NK-92 treated with Interleukin-12 subunit alpha and Interleukin-12 subunit beta, amount 100 ng/mL, for 24 hours (cell line): ENCODE results near the gene COL9A3.

Experiments used
- DNase-seq: peaks from one replicate; lab custom pipeline; 2025; lab: John Stamatoyannopoulos, UW

The COL9A3 gene

DNA sequence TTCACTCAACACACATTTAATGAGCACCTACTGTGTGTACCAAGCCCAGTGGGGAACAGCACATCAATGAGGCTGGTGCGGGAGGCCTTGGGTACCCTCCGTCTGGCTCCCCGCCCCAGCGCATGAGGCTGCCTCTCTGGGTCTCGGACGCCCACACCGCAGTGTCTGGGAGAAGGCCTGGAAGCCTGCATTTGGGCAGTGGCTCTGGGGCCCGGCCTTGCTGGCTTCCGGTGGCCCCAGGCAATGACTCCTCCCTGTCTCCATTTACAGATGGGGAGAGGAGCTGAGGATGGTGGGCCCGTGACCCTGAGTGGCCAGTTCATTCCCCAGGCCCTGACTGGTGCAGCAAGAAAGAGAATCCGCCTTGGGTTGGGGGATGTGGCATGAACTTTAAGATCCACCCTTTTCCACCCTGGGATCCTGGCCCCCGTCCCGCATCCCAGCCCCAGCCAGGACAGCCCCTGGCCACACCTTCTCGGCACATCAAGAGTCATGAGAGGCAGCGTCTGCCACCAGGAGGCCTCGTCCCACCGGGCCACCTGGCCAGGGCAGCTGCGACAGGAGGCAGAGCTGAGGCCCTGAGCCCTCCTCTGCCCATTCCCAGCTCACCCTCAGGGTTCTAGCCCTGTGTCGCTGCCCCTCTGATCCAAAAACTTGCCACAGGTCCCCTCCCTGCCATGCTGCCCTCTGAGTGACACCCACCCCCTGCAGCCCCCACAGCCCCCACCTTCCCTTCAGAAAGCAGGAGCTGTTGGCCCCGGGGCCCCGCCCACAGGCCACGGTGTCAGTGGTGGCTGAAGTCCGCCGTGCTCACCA is 38.0 kb upstream of the COL9A3 start:
- no peak for DNase-seq

DNA sequence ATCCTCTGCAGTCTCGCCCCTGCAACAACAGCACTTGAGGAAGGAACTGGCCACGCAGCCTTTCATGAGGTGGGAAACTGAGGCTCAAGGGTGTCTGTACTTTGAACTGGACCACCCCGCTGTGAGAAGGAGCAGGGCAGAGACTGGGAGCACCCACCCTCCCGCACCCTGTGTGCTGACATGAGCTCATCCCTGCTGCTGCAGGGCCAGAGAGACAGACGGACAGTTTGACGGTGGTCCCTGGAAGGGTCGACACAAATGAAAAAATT is 37.5 kb upstream of the COL9A3 start:
- no peak for DNase-seq

DNA sequence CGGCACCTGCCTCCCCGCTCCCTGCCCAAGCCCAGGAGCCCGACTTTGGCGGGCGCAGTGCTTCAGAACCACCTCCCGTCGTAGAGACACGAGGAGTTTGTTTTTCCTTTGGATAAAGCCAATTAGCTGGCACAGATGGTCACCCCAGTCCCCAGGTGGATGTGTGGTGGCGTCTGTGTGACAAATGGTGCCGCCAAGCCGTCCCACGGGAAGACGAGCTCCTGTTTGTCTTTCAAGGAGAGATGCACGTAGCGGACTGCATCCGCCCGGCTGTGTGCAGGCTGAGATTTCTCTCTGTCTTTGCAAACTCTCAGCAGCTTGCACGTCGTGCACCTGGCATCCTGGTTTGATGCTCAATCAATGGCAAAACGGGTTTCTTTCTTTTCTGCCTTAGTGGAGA is 36.6 kb upstream of the COL9A3 start:
- DNase-seq, result no peak

DNA sequence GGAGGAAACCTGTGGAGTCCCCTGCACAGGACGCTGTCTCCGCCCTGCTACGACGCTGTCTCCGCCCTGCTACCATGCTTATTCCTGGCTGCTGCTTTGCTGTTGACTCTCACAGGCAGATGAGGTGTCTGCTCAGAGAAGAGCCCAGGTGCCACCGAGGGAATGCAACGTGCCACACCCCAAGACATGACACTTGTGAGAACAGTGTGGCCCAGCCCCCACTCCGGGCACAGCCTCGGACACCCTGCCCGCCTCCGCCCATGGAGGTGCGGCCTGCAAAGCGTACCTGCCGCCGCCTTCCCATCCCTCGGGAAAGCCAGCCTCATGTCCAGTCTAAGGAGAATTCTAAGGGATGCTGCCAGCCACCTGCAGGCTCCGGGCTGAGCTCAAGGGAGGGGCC is 36.2 kb upstream of the COL9A3 start:
- no peak for DNase-seq

DNA sequence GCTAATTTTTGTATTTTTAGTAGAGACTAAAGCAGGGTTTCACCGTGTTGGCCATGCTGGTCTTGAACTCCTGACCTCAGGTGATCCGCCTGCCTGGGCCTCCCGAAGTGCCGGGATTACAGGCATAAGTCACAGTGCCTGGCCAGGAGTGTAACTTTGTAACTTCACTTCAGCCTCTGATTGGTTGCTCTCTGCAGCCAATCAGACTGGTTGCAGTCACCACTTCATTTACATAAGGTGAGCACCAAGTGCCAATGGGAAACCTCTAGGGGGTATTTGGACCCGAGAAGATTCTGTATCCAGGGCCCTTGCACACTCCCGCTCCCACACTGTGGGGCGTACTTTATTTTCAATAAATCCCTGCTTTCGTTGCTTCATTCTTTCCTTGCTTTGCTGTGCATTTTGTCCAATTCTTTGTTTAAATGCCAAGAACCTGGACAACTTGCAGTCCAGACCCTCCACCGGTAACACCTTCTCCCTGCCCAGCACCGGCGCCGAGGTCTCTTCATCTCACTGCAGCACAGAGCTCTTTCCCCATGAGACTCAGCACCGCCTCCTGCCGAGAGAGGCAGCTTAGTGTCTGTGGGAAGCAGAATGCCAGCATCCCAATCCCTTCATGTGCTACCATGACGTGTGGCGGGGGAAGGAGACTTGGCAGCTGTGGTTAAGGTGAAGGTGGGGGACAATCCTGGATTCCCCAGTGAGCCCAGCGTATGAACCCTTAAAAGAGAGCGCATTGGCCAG is 34.5 kb upstream of the COL9A3 start:
- no peak for DNase-seq

DNA sequence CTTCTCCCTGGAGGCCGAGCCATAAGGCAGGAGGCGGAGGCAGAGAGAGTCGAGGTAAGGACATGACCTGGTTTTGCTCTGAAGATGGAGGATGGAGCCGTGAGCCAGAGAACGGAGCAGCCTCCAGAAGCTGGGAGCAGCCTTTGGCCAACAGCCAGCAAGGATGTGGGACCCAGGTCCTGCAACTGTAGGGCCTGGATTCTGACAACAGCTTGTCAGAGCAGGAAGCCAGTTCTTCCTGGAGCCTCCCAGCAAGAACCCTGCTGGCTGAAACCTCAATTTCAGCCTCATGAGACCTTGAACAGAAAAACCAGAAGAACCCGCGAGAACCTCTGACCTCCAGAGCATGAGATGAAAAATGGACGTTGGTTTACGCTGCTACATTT is 34.0 kb upstream of the COL9A3 start:
- no peak for DNase-seq

DNA sequence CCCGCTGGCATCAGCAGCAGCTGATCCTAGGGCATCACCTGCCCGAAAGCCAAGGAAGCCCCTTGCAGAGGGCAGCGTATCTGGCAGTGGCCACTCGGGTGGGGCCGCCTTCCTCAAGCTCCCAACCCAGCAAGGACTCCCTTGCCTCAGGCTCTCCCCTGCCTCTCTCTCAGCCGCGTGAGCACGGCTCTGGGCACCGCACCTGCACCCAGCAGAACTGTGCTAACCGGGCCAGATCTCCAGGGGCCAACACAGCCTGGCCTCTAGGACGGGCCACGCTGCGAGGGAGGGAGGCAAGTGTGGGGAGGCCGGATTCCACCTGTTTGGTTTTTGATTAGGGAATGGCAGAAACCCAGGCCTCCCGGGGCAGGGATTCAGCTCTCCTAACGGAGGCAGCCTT is 32.4 kb upstream of the COL9A3 start:
- no peak for DNase-seq

DNA sequence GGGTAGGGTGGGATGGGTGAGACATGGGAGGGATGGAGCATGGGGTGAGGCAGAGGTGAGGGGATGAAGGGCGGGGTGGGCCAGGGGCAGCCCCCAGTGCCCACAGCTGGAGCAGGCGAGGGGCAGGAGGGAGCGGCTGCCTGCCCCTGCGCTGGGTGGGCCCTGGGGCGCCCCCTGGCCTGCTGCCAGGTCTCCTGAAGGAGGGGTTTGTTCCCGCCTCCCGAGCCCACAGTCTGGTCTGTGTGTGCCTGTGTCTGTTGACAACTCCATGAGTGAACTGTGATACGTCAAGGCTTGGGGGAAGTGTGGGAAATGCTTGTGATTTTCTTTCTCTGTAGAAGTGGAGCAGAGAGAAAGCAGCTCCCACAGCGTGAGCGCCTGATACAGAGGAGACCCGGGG is 31.5 kb upstream of the COL9A3 start:
- DNase-seq, result no peak

DNA sequence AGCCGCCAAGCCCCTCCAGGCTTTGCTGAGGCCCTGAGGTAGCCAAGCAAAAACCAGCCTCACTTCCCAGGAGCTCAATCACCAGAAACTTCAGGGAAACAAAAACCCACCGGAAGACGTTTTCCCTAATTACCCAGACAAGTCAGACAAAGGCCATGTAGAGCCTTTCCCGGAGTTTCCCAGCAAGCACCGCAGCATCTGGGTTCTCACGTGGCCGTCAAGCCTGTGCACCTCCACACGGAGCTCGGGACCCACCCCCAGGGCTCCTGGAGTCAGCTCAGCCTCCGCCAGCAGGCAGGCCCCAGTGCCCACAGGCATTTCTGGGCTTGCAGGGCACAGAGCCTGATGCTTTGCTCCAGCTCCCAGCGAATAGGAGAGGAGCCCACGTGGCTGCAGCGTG is 30.7 kb upstream of the COL9A3 start:
- DNase-seq, result no peak

DNA sequence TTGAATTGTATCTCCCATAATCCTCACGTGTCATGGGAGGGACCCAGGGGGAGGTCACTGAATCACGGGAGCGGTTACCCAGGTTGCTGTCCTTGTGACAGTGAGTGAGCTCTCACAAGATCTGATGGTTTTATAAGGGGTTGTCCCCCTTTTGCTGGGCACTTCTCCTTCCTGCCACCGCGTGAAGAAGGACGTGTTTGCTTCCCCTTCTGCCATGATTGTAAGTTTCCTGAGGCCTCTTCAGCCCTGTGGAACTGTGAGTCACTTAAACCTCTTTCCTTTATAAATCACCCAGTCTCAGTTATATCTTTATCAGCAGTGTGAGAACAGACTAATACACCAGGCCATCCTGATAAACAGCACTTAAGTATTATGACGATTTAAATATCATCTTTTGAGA is 29.5 kb upstream of the COL9A3 start:
- DNase-seq, result no peak

DNA sequence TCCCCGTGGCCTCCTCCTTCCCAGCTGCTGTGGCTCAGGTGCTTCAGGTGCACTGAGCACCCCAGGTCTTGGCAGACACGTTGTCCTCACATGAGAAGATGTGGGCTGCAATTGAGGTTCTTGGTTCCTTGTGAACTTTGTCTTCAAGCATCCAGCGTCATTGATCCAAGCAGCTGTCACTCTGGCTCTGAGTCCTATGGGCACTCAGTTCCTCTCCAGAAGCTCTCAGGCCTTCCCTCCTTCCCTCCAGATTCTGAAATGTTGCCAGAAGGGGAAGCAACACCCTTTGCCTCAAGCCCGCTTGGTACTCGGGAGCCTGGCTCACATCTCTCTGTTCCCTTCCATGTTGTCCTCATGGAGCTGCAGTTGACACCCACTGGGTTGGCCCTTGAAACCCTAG is 29.0 kb upstream of the COL9A3 start:
- no peak for DNase-seq

DNA sequence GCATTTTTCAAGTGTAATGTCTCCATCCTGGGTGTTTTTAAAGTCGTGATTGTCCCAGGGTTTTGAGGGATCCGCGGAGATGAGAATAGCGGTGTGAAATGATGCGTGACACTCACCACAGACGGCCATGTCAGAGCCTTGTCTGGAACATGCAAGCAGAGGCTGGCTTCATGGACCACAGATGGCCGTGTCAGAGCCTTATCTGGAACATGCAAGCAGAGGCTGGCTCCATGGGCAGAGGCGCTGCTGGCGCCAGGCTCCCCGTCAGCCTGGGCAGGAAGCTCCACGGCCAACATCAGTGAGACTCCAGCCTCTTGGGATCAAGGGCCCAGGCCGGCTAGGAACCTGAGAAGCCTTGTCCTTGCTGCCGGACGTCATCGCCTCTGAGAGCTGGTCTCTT is 28.2 kb upstream of the COL9A3 start:
- no peak for DNase-seq

DNA sequence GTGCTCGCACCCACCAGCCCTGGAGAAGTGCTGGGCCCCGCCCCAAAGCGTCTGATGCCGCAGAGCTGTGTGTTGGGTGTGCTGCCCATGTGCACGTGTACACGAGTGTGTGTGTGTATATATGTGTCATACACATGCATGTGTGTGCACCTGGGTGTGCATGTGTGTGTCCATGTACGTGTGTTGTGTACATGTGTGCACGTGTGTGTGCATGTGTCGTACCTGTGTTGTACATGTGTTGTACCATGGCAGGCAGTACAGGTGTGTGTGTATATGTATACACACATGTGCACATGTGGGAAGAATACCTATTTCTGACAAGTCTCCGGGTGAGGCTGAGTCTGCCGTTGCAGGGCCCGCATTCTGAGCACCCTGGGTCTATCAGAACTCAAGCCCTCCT is 26.8 kb upstream of the COL9A3 start:
- no peak for DNase-seq

DNA sequence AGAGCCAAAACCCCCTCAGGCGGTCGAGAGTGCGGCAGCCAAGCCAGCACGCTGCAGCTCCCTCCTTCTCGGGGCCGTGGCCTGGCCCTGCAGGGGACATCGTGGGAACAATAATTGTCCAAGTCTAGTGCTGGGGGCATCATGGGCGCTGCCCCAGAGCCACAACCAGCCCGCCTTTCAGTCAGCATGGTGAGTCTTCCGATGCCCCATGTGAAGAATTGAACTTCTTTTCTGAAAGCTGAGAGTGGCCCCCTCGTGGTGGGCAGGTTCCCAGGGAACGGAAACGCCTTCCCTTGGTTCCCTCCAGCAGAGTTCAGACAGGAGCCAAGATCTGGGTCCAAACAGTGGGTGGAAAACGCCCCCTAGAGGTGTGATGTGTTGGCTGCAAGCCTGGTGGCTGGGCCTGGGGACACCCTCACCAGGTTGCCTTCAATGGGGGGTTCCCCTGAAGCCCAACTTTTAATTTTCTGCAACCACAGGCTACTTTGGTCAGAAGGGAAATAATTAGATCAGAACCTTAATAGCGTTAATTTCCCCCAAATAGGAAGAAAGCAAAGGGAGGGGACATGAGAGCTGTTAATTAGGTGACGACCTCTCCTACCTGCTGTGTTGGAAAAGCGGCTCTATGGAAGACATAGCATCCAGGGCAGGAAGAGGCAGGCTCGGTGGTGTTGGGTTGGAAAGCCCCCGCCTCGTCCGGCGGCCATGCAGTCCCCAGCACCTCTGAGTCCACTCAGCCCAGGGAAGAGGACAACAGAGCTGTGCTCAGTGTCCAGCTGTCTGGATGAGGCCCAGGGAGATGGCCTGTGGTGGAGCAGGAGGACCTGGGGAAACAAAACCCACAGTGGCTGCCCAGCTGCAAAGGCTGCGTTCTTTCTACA is 25.3 kb upstream of the COL9A3 start:
- DNase-seq, result peak; percentile 66

DNA sequence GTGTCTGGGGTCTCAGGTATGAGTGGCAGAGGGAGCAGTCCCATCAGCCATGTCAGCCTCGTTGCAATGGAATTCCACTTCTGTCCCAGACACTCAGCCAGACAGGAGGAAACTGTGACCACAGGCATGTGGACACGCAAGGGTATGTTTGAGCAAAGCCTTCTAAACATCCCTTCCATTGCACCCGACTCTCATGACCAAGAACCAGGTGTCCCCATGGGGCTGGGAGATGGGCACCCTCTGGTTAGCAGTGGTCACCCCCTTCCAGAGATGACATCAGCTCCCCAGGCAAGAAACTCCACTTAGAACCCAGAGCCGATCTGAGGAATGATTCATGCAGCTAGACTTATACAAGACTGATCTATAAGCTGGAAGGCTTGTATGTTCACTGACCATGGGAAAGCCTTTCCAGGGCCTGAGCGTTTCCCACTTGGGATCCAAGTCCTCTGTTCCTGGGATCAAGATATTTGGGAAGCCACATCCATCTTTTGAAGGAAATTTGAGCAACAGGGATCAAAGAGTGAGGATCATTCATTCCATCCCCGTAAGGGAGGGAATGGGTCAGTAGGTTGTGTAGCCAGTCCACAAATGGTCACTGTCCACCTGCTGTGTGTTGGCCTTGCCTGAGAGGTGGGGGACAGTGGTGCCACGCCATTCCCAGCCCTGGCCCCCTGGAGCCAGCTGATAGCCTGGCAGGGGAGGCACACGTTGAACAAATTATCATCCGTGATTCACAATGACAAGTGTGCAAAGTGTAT is 24.5 kb upstream of the COL9A3 start:
- no peak for DNase-seq

DNA sequence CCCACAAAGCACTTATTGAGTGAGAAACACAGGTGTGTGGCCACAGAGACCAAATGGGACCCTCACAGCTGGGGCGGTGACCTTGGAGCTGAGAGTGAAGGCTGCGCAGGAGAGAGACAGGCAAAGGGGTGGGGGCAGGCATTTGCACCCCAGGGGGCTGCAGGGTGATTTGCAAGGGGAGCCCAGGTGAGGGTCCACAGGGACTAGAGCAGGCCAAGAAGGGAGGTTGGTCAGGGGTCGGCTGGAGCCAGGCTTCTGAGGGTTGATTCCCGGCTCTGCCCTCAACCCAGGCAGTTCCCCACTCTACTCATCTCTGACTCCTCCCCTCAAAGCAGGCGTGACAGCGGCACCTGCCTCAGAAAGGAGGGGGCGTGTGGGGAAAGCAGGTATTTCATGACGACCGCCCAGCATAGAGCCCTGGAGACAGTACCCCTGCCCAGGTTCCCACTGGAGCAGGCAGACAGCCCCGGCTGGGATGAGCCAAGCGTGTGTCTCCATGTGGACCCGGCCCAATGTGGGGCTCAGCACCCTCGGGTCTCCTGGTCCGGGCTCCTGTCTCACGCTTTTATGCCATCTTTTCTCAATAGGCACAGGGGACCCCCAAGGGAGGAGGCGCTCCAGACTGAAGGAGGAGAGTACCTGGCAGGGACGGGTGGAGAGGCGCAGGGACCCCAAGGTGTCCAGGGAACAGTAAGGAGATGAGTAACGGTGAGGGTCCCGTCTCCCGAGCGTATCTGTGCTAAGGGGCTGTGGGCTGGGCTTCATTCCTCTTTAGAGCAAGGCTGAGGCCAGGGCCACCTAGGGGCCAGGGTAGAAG is 23.7 kb upstream of the COL9A3 start:
- DNase-seq, result no peak

DNA sequence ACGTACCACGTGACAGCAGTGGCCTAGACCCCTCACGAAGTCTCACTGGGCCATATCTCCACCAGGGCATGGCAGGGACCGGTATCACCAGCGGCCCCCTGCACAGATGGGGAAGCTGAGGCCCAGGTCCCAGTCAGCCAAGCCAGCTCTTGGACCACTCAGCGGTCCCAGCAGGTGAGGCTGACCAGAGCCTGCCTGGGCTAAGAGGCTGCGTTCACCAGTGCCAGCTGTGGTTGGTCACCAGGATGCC is 23.2 kb upstream of the COL9A3 start:
- DNase-seq, result no peak

DNA sequence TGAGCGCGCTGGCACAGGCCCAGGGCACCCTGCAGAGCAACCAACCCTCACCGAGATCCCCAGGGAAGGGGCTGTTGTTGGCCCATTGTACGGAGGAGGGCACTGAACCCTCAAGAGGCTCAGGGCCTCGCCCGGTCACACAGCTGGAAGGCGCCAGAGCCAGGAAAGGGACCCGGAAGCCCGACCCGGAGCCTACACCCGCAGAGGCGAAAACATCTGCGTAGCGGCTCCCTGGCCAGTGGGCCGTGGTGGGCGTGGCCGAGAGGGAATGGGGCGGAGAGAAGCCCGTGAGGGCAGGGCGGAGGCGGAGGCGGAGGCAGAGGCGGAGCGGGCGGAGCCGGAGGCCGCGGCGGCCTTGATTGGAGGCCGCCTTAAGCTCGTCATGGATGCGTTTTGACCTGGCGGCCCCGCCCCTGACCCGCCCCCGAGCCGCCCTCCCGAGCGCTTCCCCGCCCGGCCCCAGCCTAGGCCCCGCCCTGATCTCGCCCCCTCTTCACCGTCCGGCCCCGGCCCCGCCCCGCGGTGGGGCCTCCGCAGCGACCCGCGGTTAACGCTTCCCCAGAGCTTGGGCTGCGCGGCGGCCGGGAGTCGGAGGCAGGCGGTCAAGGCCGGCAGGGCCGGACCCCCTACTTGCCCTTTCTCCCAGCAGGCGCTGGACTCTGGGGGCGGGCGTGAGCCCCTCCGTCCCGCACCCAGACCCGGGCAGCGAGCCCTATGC is 22.7 kb upstream of the COL9A3 start:
- peak; percentile 88 for DNase-seq

DNA sequence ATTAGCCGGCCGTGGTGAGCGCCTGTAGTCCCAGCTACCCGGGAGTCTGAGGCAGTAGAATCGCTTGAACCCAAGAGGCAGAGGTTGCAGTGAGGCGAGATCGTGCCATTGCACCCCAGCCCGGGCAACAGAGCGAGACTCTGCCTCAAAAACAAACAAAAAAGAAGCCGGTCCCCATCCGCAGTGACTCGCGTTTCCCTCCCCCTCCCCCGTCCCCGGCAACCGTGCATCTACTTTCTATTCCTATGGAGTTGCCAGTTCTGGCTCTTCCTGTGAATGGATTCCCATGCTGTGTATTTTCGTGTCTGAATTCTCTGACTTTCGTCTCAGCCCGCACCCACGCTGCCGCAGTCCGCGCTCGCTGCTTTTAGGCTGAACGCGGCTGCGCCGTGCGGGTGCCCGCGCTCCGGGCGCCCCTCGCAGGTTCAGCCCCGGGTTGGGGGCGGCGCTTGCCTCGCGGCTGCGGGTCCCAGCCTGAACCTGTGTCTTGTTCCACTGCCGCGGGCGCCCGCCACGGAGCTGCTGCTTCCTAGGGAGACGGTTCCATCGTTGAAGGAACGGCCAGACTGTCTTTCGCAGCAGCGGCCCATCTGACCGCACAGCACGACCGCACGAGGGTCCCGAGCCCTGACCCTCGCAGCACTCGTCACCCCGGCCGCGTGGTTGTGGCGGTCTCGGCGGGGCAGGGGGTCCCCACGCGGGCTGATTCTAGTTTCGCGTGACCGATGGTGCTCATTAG is 21.7 kb upstream of the COL9A3 start:
- peak; percentile 58 for DNase-seq
